ENCODE results near the gene PFKFB3. TPM values are rescaled to one million over a fixed set of nuclear protein-coding genes. Genes with fewer than 3 reads are reported as not detected.

The PFKFB3 gene
- total and polyA plus RNA-seq, 9 donors: 15.3 to 60.8 (median 40.2) TPM

- Histone ChIP-seq H3K4me3 (no peak overlapping the region), H3K9me3 (no peaks in the 10 kb centered on the region), H3K27ac (no peak overlapping the region), H3K4me1 (ENCODE audit: insufficient read depth) (peaks cover 5% of the 10 kb centered on the region), H3K27me3 (no peaks in the 10 kb centered on the region), H3K36me3 (no peaks in the 10 kb centered on the region)
- WGBS, 3 donors: 87 to 89% (median 87%) methylated on average over 20 of the region's 20 CpGs
- intact Hi-C loops (cut with DNase I): no loop called here
- no peak for TF ChIP-seq CTCF (IDR thresholded peaks at IDR 0.05)
- no peak for TF ChIP-seq EP300 (IDR thresholded peaks at IDR 0.05)
- no peak for TF ChIP-seq POLR2A (IDR thresholded peaks at IDR 0.05)
- peak in 1 of 5 donors; percentile 21 for DNase-seq
Observed at GRCh38 chr10:6216916-6217315, 14.2 kb downstream of the PFKFB3 start.

- no peak for TF ChIP-seq POLR2A (IDR thresholded peaks at IDR 0.05)
- TF ChIP-seq EP300 (IDR thresholded peaks at IDR 0.05): no peak
- no peak for TF ChIP-seq CTCF (IDR thresholded peaks at IDR 0.05)
- DNase-seq: no peak
- H3K36me3 ChIP-seq: no peaks in the 10 kb centered on the region
- WGBS, 3 donors: 79 to 93% (median 82%) methylated on average over 3 of the region's 3 CpGs
- no peak overlapping the region for H3K4me3 ChIP-seq
- no peak overlapping the region for H3K27ac ChIP-seq
- intact Hi-C loops (cut with DNase I): no loop called here
- no peaks in the 10 kb centered on the region for H3K9me3 ChIP-seq
- no peaks in the 10 kb centered on the region for H3K27me3 ChIP-seq
- no peaks in the 10 kb centered on the region for H3K4me1 ChIP-seq (ENCODE audit: insufficient read depth)
Observed at GRCh38 chr10:6217611-6218010, 14.9 kb downstream of the PFKFB3 start.

- no peaks in the 10 kb centered on the region for H3K4me1 ChIP-seq (ENCODE audit: insufficient read depth)
- no peak for TF ChIP-seq POLR2A (IDR thresholded peaks at IDR 0.05)
- H3K27ac ChIP-seq: no peak overlapping the region
- intact Hi-C loops (cut with DNase I): no loop called here
- no peaks in the 10 kb centered on the region for H3K36me3 ChIP-seq
- no peak for DNase-seq
- H3K9me3 ChIP-seq: no peaks in the 10 kb centered on the region
- H3K4me3 ChIP-seq: no peak overlapping the region
- 85 to 89% (median 86%) methylated on average over 24 of the region's 24 CpGs for WGBS, 3 donors
- no peaks in the 10 kb centered on the region for H3K27me3 ChIP-seq
Observed at GRCh38 chr10:6218692-6219493, 16.2 kb downstream of the PFKFB3 start.

- Histone ChIP-seq H3K27me3 (no peaks in the 10 kb centered on the region), H3K9me3 (no peaks in the 10 kb centered on the region), H3K4me1 (ENCODE audit: insufficient read depth) (no peaks in the 10 kb centered on the region), H3K4me3 (no peak overlapping the region), H3K36me3 (no peaks in the 10 kb centered on the region), H3K27ac (no peak overlapping the region)
- no peak for TF ChIP-seq POLR2A (IDR thresholded peaks at IDR 0.05)
- intact Hi-C loops (cut with DNase I): no loop called here
- WGBS, 3 donors: 85 to 88% (median 87%) methylated on average over 10 of the region's 10 CpGs
- DNase-seq: no peak
Observed at GRCh38 chr10:6219494-6219836, 16.7 kb downstream of the PFKFB3 start.

GRCh38 chr10:6220418-6221191, 17.9 kb downstream of the PFKFB3 start:
- WGBS, 3 donors: 88 to 92% (median 88%) methylated on average over 32 of the region's 32 CpGs
- H3K9me3 ChIP-seq: no peaks in the 10 kb centered on the region
- H3K4me3 ChIP-seq: no peak overlapping the region
- H3K36me3 ChIP-seq: no peaks in the 10 kb centered on the region
- intact Hi-C loops (cut with DNase I): loop anchor here in 2 of 4 donors (5.0 to 10.0 kb wide), 2 partner anchors 164 to 182 kb away; no protein-coding TSS in a partner anchor
- no peak for DNase-seq
- H3K4me1 ChIP-seq (ENCODE audit: insufficient read depth): no peaks in the 10 kb centered on the region
- TF ChIP-seq EP300 (IDR thresholded peaks at IDR 0.05): no peak
- TF ChIP-seq POLR2A (IDR thresholded peaks at IDR 0.05): no peak
- no peak for TF ChIP-seq CTCF (IDR thresholded peaks at IDR 0.05)
- no peaks in the 10 kb centered on the region for H3K27me3 ChIP-seq
- no peak overlapping the region for H3K27ac ChIP-seq
